Transverse colon (tissue), 4 donors: ENCODE measurements around the gene CPVL. TPM values are rescaled to one million over a fixed set of nuclear protein-coding genes. Genes with fewer than 3 reads are reported as not detected.
A peak's percentile ranks its signal among the peaks of the same experiment; 100 is the strongest.

ENCODE experiments used
- DNase-seq: peaks from one replicate; pipeline ENCODE4 v3.0.0-alpha.2; 2019
- H3K27ac ChIP-seq, 4 donors: fragments of 200-600 bp; sonication (generic); 2 replicates each; pipeline ENCODE4 v1.5.1; 2016 to 2018; ENCODE audit warnings: inconsistent platforms in 4 of 4
- H3K27me3 ChIP-seq: fragments of 200-600 bp; sonication (generic); 2 replicates; pipeline ENCODE4 v1.5.1; 2017; ENCODE audit warnings: inconsistent platforms
- H3K36me3 ChIP-seq, 4 donors: fragments of 200-600 bp; sonication (generic); 2 replicates each; pipeline ENCODE4 v1.5.1; 2017 to 2019; ENCODE audit warnings: inconsistent platforms in 4 of 4
- H3K4me1 ChIP-seq, 4 donors: fragments of 200-600 bp; sonication (generic); 2 replicates each; pipeline ENCODE4 v1.5.1; 2017 to 2020; ENCODE audit warnings: inconsistent platforms in 4 of 4
- H3K4me3 ChIP-seq, 4 donors: fragments of 200-600 bp; sonication (generic); 1 replicate in 1 of 4; 2 replicates in 3 of 4; pipeline versions ENCODE4 v1.5.1 to v1.6.1; 2017 to 2019; ENCODE audit warnings: inconsistent platforms in 4 of 4
- H3K9me3 ChIP-seq, 2 donors: fragments of 200-600 bp; sonication (generic); 2 replicates each; pipeline ENCODE4 v1.5.1; 2017 to 2019; ENCODE audit warnings: inconsistent platforms in 2 of 2
- CTCF ChIP-seq, 5 experiments: fragments of 200-600 bp in 3 of 5; fragments of 450-650 bp in 2 of 5; sonication (generic) in 3 of 5; IDR thresholded peaks; 1 replicate in 2 of 5; 2 replicates in 3 of 5; pipeline ENCODE4 v1.5.1; 2016 to 2017; ENCODE audit warnings: antibody characterized with exemption in 5 of 5, inconsistent platforms in 3 of 5, mild to moderate bottlenecking in 2 of 5, moderate library complexity in 1 of 5
- EP300 ChIP-seq: sonication (generic); formaldehyde crosslinking; IDR thresholded peaks from one replicate; pipeline ENCODE4 v1.6.1; 2017; ENCODE audit warnings: antibody characterized with exemption, low read depth
- POLR2A ChIP-seq: fragments of 450-650 bp; IDR thresholded peaks from one replicate; pipeline ENCODE4 v1.6.1; 2016; ENCODE audit warnings: antibody characterized with exemption, mild to moderate bottlenecking, moderate library complexity
- POLR2AphosphoS5 ChIP-seq, 3 donors: sonication (generic); formaldehyde crosslinking; IDR thresholded peaks; one replicate each; pipeline ENCODE4 v1.6.1; 2016; ENCODE audit warnings: antibody characterized with exemption in 3 of 3
- WGBS, 2 donors: methylation state at CpG; one replicate each; pipeline ENCODE4 v1.1.5; 2018; ENCODE audit warnings: low coverage in 1 of 2; 5-methylcytosine and 5-hydroxymethylcytosine counted together
- in situ Hi-C, 4 donors: fragments of 200-750 bp; cut with MboI; loops; one replicate each; pipeline versions ENCODE4 v1.15.0 to v1.15.1; 2017; ENCODE audit warnings: low sequenced_read_pairs in 3 of 4, low pct_ligation_motif_present in 1 of 4, low pct_unique_long_range_greater_than_20kb in 1 of 4
- intact Hi-C: fragments of 100-400 bp; cut with DNase I; formaldehyde crosslinking; loops from one replicate; pipeline ENCODE4 v1.15.1; 2023; ENCODE audit warnings: low total_unique reads
- total RNA-seq, 4 donors: library from RNA; depleted of rRNA; stranded (reverse); fragments of >200 nt; gene quantifications; one replicate each; pipeline ENCODE4 v1.1.0, GENCODE V29; 2016

CPVL gene
- total RNA-seq, 4 donors from 2014 or later, result 0.75 to 9.7 (median 4.8) TPM

- intact Hi-C loops, result no loop called here
- WGBS, 2 donors, result 58 to 78% methylated on average over 1 to 4 of the region's 4 CpGs
- Histone ChIP-seq H3K4me1 (peaks cover 0 to 4% (median 0%) of the 10 kb centered on the region in 4 donors), H3K27me3 (no peaks in the 10 kb centered on the region), H3K36me3 (no peaks in the 10 kb centered on the region), H3K27ac (no peak overlapping the region), H3K4me3 (no peak overlapping the region), H3K9me3 (no peaks in the 10 kb centered on the region)
- in situ Hi-C loops, result no loop called here
- TF ChIP-seq POLR2AphosphoS5 (IDR thresholded peaks at IDR 0.05) (no peak), EP300 (no peak)
- DNase-seq, result no peak
These were observed 153.0 kb downstream of the CPVL start for GRCh38 chr7:28993371-28993770.

- 60 to 74% methylated on average over 1 of the region's 1 CpG for WGBS, 2 donors
- intact Hi-C loops, result no loop called here
- TF ChIP-seq CTCF (IDR thresholded peaks at IDR 0.05) (no peak), POLR2A (no peak), POLR2AphosphoS5 (IDR thresholded peaks at IDR 0.05) (no peak), EP300 (no peak)
These were observed 153.5 kb downstream of the CPVL start for GRCh38 chr7:28992798-28993197.

GRCh38 chr7:28990200-28990960, 156.0 kb downstream of the CPVL start:
- intact Hi-C loops (no loop called here), in situ Hi-C loops (no loop called here)
- H3K36me3 ChIP-seq, result no peaks in the 10 kb centered on the region
- H3K4me3 ChIP-seq, result no peak overlapping the region
- H3K27ac ChIP-seq, result no peak overlapping the region
- no peak for DNase-seq
- TF ChIP-seq CTCF (IDR thresholded peaks at IDR 0.05), result no peak
- no peak for TF ChIP-seq POLR2AphosphoS5 (IDR thresholded peaks at IDR 0.05)
- TF ChIP-seq POLR2A, result no peak
- TF ChIP-seq EP300, result no peak
- H3K27me3 ChIP-seq, result no peaks in the 10 kb centered on the region
- peaks cover 0 to 12% (median 4%) of the 10 kb centered on the region in 4 donors for H3K4me1 ChIP-seq
- H3K9me3 ChIP-seq, result no peaks in the 10 kb centered on the region
- WGBS, 2 donors, result 66 to 87% methylated on average over 6 to 11 of the region's 11 CpGs

More at GRCh38 chr7:28992798-28993197, 153.5 kb downstream of the CPVL start:
- Histone ChIP-seq H3K27me3 (no peaks in the 10 kb centered on the region), H3K27ac (no peak overlapping the region), H3K4me3 (no peak overlapping the region), H3K9me3 (no peaks in the 10 kb centered on the region), H3K4me1 (peaks cover 0 to 4% (median 0%) of the 10 kb centered on the region in 4 donors), H3K36me3 (no peaks in the 10 kb centered on the region)
- in situ Hi-C loops, result no loop called here
- DNase-seq, result no peak

- Histone ChIP-seq H3K27ac (peak overlapping the region in 2 of 4 donors; percentile 11 to 27), H3K27me3 (no peaks in the 10 kb centered on the region), H3K4me3 (no peak overlapping the region), H3K4me1 (peaks cover 0 to 19% (median 7%) of the 10 kb centered on the region in 4 donors), H3K9me3 (no peaks in the 10 kb centered on the region), H3K36me3 (no peaks in the 10 kb centered on the region)
- no peak for TF ChIP-seq CTCF (IDR thresholded peaks at IDR 0.05)
- intact Hi-C loops (no loop called here), in situ Hi-C loops (no loop called here)
- DNase-seq, result no peak
- 80 to 83% methylated on average over 3 to 6 of the region's 6 CpGs for WGBS, 2 donors
These were observed 156.9 kb downstream of the CPVL start for GRCh38 chr7:28989211-28989980.
